Stomach smooth muscle (tissue), 2 donors: Measurements from ENCODE around the gene VIP.

ENCODE experiments used
- H3K27ac ChIP-seq: one replicate; pipeline ENCODE4 v1.7.0; 2013; ENCODE audit warnings: mild to moderate bottlenecking, low read length, inconsistent platforms
- H3K27me3 ChIP-seq, 2 donors: one replicate each; pipeline ENCODE4 v1.7.0; 2013; ENCODE audit warnings: low read length in 2 of 2; ENCODE audit not compliant: insufficient read depth in 2 of 2, control insufficient read depth in 1 of 2
- H3K36me3 ChIP-seq, 2 donors: one replicate each; pipeline ENCODE4 v1.7.0; 2013; ENCODE audit warnings: low read length in 2 of 2; ENCODE audit not compliant: control insufficient read depth in 2 of 2, insufficient read depth in 2 of 2
- H3K4me1 ChIP-seq: one replicate; pipeline ENCODE4 v1.7.0; 2013; ENCODE audit warnings: low read length; ENCODE audit not compliant: control insufficient read depth, insufficient read depth
- H3K4me3 ChIP-seq, 2 donors: one replicate each; pipeline ENCODE4 v1.7.0; 2013; ENCODE audit warnings: low read length in 2 of 2
- H3K9ac ChIP-seq, 2 donors: one replicate each; pipeline ENCODE4 v1.7.0; 2013; ENCODE audit warnings: low read length in 2 of 2, mild to moderate bottlenecking in 1 of 2
- H3K9me3 ChIP-seq, 2 donors: one replicate each; pipeline ENCODE4 v1.7.0; 2013; ENCODE audit warnings: low read length in 2 of 2; ENCODE audit not compliant: control insufficient read depth in 2 of 2
- donor health status: healthy.
- donor health status: Pancreatic carcinoma.

Gene VIP

GRCh38 chr6:152734630-152735029, 16.0 kb upstream of the VIP start:
- peaks cover 3% of the 10 kb centered on the region in 2 donors for H3K9me3 ChIP-seq
- no peaks in the 10 kb centered on the region for H3K27me3 ChIP-seq
- no peaks in the 10 kb centered on the region for H3K36me3 ChIP-seq
- H3K27ac ChIP-seq, result no peak overlapping the region
- H3K4me3 ChIP-seq, result no peak overlapping the region
- H3K4me1 ChIP-seq, result no peaks in the 10 kb centered on the region
- no peak overlapping the region for H3K9ac ChIP-seq

- Histone ChIP-seq H3K9ac (no peak overlapping the region), H3K27me3 (no peaks in the 10 kb centered on the region), H3K9me3 (peaks cover 3% of the 10 kb centered on the region in 2 donors), H3K36me3 (no peaks in the 10 kb centered on the region), H3K27ac (no peak overlapping the region), H3K4me3 (no peak overlapping the region), H3K4me1 (no peaks in the 10 kb centered on the region)
Observed at GRCh38 chr6:152736687-152737273, 13.8 kb upstream of the VIP start.

- peaks cover 0 to 2% of the 10 kb centered on the region in 2 donors for H3K27me3 ChIP-seq
- H3K9ac ChIP-seq, result no peak overlapping the region
- H3K27ac ChIP-seq, result no peak overlapping the region
- no peaks in the 10 kb centered on the region for H3K9me3 ChIP-seq
- no peaks in the 10 kb centered on the region for H3K36me3 ChIP-seq
- no peaks in the 10 kb centered on the region for H3K4me1 ChIP-seq
- no peak overlapping the region for H3K4me3 ChIP-seq
Observed at GRCh38 chr6:152745509-152746171, 5.0 kb upstream of the VIP start.

GRCh38 chr6:152746172-152746553, 4.4 kb upstream of the VIP start:
- Histone ChIP-seq H3K4me1 (no peaks in the 10 kb centered on the region), H3K9ac (no peak overlapping the region), H3K4me3 (no peak overlapping the region), H3K27ac (no peak overlapping the region), H3K36me3 (no peaks in the 10 kb centered on the region), H3K9me3 (no peaks in the 10 kb centered on the region), H3K27me3 (peaks cover 0 to 2% of the 10 kb centered on the region in 2 donors)

GRCh38 chr6:152748843-152749242, 1.8 kb upstream of the VIP start:
- peaks cover 0 to 2% of the 10 kb centered on the region in 2 donors for H3K9me3 ChIP-seq
- H3K4me1 ChIP-seq, result no peaks in the 10 kb centered on the region
- no peak overlapping the region for H3K9ac ChIP-seq
- no peak overlapping the region for H3K4me3 ChIP-seq
- no peak overlapping the region for H3K27ac ChIP-seq
- peaks cover 0 to 2% of the 10 kb centered on the region in 2 donors for H3K27me3 ChIP-seq
- no peaks in the 10 kb centered on the region for H3K36me3 ChIP-seq

GRCh38 chr6:152749336-152749735, 1.3 kb upstream of the VIP start:
- Histone ChIP-seq H3K9me3 (peaks cover 0 to 2% of the 10 kb centered on the region in 2 donors), H3K27me3 (peaks cover 0 to 2% of the 10 kb centered on the region in 2 donors), H3K4me1 (no peaks in the 10 kb centered on the region), H3K9ac (no peak overlapping the region), H3K36me3 (no peaks in the 10 kb centered on the region), H3K27ac (no peak overlapping the region), H3K4me3 (no peak overlapping the region)

GRCh38 chr6:152765331-152765730, 14.7 kb downstream of the VIP start:
- H3K27ac ChIP-seq, result no peak overlapping the region
- no peak overlapping the region for H3K9ac ChIP-seq
- H3K36me3 ChIP-seq, result no peaks in the 10 kb centered on the region
- no peak overlapping the region for H3K4me3 ChIP-seq
- no peaks in the 10 kb centered on the region for H3K27me3 ChIP-seq
- H3K9me3 ChIP-seq, result no peaks in the 10 kb centered on the region
- H3K4me1 ChIP-seq, result no peaks in the 10 kb centered on the region

GRCh38 chr6:152769159-152769558, 18.6 kb downstream of the VIP start:
- H3K27me3 ChIP-seq, result no peaks in the 10 kb centered on the region
- no peaks in the 10 kb centered on the region for H3K36me3 ChIP-seq

GRCh38 chr6:152769993-152770392, 19.4 kb downstream of the VIP start:
- Histone ChIP-seq H3K27me3 (no peaks in the 10 kb centered on the region), H3K9me3 (no peaks in the 10 kb centered on the region), H3K27ac (no peak overlapping the region), H3K4me1 (no peaks in the 10 kb centered on the region), H3K4me3 (no peak overlapping the region), H3K9ac (no peak overlapping the region), H3K36me3 (no peaks in the 10 kb centered on the region)

More at GRCh38 chr6:152769159-152769558, 18.6 kb downstream of the VIP start:
- H3K27ac ChIP-seq, result no peak overlapping the region
- no peak overlapping the region for H3K9ac ChIP-seq
- no peaks in the 10 kb centered on the region for H3K4me1 ChIP-seq
- no peaks in the 10 kb centered on the region for H3K9me3 ChIP-seq
- H3K4me3 ChIP-seq, result no peak overlapping the region

GRCh38 chr6:152771061-152771687, 20.6 kb downstream of the VIP start:
- H3K36me3 ChIP-seq, result no peaks in the 10 kb centered on the region
- H3K4me3 ChIP-seq, result no peak overlapping the region
- no peak overlapping the region for H3K9ac ChIP-seq
- no peaks in the 10 kb centered on the region for H3K27me3 ChIP-seq
- no peaks in the 10 kb centered on the region for H3K9me3 ChIP-seq
- no peaks in the 10 kb centered on the region for H3K4me1 ChIP-seq
- no peak overlapping the region for H3K27ac ChIP-seq

- Histone ChIP-seq H3K9me3 (no peaks in the 10 kb centered on the region), H3K27ac (no peak overlapping the region), H3K4me3 (no peak overlapping the region), H3K27me3 (no peaks in the 10 kb centered on the region), H3K4me1 (no peaks in the 10 kb centered on the region), H3K36me3 (no peaks in the 10 kb centered on the region), H3K9ac (no peak overlapping the region)
Observed at GRCh38 chr6:152775428-152775827, 24.8 kb downstream of the VIP start.
